GM18520 (cell line): Measurements from ENCODE around the gene SFMBT1.

Experiments
- ATAC-seq: cut with Tn5 transposase; IDR thresholded peaks from one replicate; pipeline ENCODE4 v1.9.1; 2021; ENCODE audit not compliant: unreplicated experiment

SFMBT1 gene

GRCh38 chr3:52890735-52891134 is 155.1 kb downstream of the SFMBT1 start:
- ATAC-seq: no peak

DNA sequence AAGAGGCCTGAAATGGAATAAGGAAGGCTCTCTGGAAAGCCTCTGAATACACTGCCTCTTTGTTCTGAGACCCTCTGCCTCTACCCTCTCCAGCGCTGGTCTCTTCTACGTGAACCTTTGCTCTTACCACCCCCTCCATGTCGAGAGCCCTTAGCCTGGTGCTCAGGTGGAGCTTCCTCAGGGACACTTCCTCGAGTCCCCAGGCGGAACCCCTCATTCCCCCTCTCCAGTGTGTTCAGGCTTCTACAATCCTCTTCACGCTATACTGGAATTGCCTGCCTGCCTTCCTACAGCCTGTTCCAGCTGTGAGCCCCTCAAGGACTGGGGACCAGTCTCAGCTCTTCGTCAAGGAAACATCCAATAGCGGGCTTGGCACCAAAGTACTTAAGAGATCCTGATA is 156.0 kb downstream of the SFMBT1 start:
- no peak for ATAC-seq

GRCh38 chr3:52887166-52887565 is 158.7 kb downstream of the SFMBT1 start:
- ATAC-seq: no peak

DNA sequence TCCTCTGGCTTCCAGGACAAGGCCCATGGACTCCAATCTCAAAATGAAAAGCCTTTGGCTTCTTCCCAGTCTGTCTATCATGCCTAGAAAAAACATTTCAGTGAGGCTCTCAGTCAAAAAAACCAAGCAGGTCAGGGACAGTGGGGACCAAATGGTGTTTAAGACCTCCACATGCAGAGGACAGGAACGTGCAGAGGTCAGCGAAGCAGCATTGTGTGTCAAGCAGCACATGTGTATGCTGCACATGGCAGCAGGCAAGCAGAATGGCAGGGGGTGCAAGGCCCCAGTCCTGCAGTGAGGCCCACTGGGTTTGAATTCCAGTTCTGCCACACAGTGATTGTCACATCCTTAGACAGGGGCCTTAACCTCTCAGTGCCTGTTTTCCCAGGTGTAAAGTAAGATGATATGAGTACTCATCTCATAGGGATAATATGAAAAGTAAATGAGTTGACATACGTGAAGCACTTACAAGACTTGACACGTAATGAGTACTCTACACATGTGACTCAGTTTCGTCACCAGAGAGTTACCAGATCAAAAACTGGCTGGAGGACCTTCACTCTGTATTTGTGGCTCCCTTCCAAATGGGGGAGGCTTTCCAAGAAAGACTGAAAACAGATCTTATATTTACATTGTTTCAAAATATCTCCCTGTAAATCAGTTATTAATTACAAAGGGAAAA is 159.7 kb downstream of the SFMBT1 start:
- ATAC-seq: no peak

GRCh38 chr3:52882377-52882776 is 163.5 kb downstream of the SFMBT1 start:
- ATAC-seq: no peak

DNA sequence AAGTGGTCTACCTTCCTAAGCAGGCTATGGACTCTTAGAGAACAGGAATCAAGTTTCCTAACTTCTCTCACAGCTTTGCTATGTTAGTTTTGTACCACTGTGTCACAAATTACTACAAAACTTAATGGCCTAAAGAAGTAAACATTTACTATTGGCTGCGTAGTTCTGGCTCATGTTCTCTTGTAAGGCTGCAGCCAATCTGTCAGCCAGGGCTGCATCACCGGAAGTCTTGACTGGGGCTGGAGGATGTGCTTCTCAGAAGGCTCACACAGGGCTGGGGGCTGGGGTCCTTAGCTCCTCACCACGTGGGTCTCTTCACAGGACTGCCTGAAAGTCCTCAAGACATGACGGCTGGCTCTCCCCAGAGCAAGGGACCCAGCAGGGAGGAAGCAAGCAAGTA is 164.0 kb downstream of the SFMBT1 start:
- no peak for ATAC-seq

DNA sequence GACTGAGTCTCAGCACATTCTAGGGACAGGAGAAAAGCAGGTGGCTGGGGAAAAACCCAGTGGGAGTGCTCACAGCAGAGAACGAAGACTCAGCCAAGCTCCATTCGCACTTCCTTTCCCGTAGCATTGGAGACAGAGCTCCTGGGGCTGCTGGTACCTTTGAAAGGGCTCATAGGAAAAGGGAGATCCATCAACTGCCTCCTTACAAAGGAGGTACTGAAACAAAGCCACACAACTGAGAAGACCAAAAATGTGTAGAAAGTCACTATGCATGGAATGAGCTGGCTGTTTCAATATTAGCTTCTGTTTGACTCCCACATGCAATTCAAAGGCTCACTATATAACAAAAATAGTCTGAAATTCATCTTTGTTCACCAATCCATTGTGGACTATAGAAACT is 165.4 kb downstream of the SFMBT1 start:
- no peak for ATAC-seq

DNA sequence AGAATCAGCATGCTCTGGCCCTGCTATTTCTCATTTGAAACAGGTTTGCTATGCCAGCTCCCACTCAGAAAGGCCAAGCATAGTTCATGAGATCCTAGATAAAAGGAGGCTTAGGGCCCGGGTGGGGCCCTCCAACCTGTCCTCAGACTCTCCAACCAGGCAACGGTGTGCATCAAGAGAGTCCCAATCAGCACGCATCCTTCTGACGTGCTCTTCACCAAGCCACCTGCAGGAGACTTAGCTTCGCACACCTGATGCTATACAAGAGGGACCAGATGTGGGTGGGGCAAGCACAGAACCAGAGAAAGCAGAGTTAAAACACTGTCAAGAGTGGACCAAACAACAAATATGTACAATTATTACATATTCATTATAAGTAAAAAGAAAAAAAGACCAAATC is 165.8 kb downstream of the SFMBT1 start:
- ATAC-seq: no peak

DNA sequence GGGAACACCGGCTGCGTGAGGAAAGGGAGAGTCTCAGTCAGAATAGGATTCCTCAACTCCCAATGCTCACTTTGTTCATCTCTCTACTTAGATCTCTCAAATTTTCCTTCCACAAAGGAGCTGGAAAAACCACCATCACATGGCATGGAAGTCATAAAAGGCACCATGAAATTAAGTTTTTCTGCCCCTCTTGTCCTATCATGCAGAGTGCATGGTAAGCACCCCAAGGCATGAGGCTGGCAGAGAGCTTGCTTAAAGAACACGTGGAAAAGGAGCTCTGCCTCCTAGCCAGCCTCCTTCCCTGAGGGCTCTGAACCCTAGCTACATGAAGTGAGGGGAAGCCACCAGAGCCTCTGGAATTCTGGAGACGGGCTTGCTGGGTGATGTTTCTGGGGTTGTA is 166.3 kb downstream of the SFMBT1 start:
- no peak for ATAC-seq

- ATAC-seq: no peak
Measured at GRCh38 chr3:52879090-52879489, 166.8 kb downstream of the SFMBT1 start.

DNA sequence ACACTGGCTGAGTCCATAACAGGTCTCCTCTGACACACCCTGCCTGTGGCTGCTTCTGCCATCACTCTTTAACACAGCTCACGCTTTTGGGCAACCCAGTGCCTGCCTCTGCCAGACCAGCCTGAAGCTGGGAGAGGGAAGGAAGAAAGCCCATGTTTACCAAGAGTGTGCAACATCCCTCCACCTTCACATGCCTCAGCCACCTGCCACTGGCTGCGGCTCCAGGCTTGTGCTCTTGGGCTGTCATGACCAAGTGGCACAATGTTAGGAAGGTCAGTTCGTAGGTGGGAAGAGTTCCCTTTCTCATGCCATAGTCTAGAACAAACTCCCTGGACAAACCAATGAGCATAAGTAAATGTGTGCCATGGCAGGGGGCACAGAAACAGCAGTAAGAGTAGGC is 168.8 kb downstream of the SFMBT1 start:
- no peak for ATAC-seq

DNA sequence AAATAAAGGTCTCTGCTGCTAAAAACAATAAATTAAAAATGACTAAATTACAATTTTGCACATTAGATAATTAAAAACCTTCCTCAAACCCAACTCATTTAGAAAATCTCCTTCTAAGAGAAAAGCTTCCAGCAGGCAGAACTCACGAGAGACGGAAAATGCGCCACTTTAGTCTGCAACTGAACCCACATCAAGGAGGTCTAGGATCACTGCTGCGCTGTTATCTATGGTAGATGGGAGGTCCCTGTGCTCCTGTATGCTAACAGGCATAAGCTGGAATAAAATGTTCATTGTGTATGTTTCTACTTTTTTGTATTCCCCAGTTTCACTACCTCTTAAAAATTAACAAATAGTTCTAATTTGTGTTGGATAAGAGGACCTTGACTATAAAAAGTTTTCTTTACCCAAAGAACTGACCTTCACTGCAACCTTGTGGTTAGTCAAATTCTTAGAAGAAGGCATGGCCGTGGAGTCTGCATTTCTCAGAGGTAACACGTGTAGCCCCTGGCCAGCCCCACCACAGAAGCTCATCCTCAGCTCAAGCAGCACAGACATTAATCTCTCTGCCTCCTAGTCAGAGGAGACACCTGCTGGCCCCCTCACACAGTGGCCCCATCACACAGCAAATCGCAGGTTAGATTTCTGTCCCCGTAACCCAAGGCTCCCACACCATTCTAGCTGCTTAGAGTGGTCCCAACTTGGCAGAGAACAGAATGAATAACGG is 170.8 kb downstream of the SFMBT1 start:
- no peak for ATAC-seq

DNA sequence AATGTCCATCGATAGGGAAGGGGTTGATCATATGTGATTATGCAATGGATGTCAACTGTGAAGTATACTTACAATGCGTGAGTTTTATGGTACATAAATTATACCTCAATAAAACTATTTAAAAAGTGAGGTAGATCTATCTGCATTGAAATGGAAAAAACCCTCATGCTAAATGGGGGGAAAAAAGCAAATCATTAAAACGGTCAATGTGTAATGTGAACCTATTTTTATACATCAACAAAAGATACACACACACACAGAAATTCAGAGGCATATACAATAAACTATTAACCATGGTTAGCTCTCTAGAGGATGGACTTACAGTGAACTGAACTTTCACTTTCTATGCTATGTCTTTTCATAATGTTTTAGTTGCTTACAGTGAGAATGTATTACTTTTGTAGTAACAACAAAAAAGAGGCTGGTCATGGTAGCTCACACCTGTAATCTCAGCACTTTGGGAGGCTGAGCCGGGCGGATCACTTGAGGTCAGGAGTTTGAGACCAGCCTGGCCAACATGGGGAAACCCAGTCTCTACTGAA is 171.6 kb downstream of the SFMBT1 start:
- no peak for ATAC-seq

DNA sequence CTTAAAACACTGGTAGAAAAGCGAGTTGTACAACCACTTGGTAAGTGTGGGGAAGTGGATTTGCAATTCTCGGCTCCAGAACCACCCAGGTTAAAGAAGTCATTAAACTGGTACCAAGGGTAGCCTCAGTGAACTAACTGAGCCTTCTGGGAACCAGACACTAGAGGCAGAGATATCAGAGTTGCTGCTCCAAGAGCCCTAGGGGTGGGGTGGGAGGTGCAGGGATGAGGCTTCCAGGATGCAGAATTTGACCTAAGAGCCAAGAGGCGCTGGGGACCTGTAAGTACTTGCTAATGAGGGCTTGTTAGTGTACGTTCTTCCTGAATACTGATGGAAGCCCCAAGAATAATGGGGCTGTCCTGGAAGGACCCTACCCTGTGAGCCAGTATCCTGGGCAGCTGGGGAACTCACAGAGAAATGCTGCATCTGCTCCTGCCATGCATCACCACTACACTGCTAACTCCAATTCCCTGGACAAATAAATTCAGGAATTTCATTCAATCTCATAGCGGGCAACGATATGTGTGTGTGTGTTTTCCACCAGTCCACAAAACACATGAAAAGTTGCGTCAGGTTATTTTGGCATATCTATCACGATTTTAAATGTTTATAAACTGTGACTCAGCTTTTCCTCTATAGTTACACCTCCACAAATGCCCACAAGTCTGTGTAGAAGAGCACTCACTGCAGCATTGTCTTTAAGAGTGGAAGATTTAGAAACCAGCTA is 172.3 kb downstream of the SFMBT1 start:
- no peak for ATAC-seq

DNA sequence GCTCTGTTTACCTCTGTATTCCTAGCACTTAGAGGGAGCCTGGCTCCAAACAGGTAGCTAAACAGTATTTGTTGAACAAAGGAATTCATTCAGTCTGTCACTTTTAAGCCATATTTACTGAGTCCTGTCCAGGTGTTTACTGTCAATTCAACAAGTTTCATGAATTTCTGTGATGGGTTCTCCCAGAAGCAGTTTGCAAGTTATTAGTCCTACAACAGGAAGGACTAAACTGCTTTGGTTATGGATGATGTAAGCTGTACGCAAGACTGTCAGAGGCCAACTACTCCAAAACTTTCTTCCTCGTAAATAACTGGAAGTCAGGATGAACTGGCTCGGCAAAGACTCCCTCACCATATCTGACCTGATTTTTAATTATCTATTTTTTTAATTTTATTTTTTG is 173.6 kb downstream of the SFMBT1 start:
- no peak for ATAC-seq

DNA sequence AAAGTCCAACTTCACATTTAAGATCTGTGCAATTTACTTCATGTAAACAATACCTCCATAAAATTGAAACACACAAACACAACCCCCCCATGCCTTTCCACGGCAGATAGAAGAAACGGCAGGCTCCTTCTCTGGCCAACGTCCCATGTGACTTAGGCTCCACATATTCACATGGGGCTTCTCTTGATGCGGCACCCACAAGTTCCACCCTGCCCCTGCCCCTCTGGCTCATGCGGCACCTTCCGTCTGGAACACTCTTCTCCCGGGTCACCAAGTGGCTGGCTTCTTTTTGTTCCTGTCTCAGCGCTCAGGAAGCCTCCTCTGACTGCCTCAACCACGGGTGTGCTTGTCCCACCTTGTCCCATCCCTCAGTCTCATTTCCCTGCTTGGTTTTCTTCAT is 174.1 kb downstream of the SFMBT1 start:
- no peak for ATAC-seq

- no peak for ATAC-seq
Measured at GRCh38 chr3:52870471-52870870, 175.4 kb downstream of the SFMBT1 start.

- ATAC-seq: no peak
Measured at GRCh38 chr3:52866427-52866826, 179.4 kb downstream of the SFMBT1 start.

DNA sequence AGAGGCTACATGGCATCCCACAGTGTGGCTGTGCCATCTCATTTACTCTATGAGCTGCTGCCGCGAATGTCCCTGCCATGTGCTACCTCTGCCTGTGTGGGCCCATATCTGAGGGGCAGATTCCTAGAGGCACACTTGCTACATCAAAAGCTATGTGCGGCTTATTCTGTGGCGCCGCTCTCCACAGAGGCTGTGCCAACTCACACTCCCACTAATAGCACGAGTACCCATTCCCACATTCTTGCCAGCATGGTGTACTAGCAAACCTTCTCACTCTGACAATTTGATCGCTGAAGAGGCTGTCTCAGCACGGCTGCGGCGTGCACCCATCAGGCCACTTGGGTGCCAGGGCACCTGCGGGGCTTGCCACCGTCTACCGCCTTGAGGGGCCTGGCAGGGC is 179.9 kb downstream of the SFMBT1 start:
- ATAC-seq: no peak

DNA sequence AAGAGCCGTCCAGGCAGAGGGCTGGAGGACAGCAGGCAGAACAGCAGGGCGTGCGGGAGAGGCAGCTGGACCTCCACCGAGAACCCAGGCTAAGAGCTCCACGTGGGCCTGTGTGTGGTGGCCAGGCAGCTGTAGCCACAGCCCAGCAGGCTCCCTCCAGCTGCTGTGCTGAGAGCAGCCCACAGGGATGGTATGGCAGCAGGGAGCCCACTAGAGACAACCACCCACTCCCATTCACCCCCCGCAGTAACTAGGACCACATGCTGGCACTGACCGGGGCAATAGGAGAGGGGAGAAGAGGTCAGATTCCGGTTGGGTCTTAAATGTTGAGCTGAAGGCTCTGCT is 185.5 kb downstream of the SFMBT1 start:
- no peak for ATAC-seq

GRCh38 chr3:52859686-52860423 is 186.0 kb downstream of the SFMBT1 start:
- no peak for ATAC-seq
